Uterus (tissue), 2 donors: ENCODE results near the gene NXF2.

ENCODE experiments used
- CTCF ChIP-seq, 4 experiments: fragments of 200-600 bp in 2 of 4; fragments of 450-650 bp in 2 of 4; sonication (generic) in 2 of 4; IDR thresholded peaks; one replicate each; pipeline ENCODE4 v1.5.1; 2016 to 2019; ENCODE audit warnings: antibody characterized with exemption in 4 of 4, mild to moderate bottlenecking in 2 of 4, moderate library complexity in 1 of 4
- POLR2A ChIP-seq, 2 donors: fragments of 450-650 bp; IDR thresholded peaks; one replicate each; pipeline ENCODE4 v1.6.1; 2016; ENCODE audit warnings: antibody characterized with exemption in 2 of 2, mild to moderate bottlenecking in 1 of 2, moderate library complexity in 1 of 2

- no peak for TF ChIP-seq POLR2A (IDR thresholded peaks at IDR 0.05)
- no peak for TF ChIP-seq CTCF (IDR thresholded peaks at IDR 0.05)
These were observed 94.9 kb downstream of the NXF2 start for GRCh38 chrX:102341867-102342266.
